ENCODE data around the gene OR14K1. TPM values are rescaled to one million over a fixed set of nuclear protein-coding genes. Genes with fewer than 3 reads are reported as not detected.
"Not testable (repeated sequence)": the region's sequence is repeated elsewhere in the genome, so short reads cannot be mapped to it uniquely, and the experiment has no call there.

OR14K1 gene
- total and polyA plus RNA-seq, 7 donors: 0.99 TPM; not detected in 6

DNA sequence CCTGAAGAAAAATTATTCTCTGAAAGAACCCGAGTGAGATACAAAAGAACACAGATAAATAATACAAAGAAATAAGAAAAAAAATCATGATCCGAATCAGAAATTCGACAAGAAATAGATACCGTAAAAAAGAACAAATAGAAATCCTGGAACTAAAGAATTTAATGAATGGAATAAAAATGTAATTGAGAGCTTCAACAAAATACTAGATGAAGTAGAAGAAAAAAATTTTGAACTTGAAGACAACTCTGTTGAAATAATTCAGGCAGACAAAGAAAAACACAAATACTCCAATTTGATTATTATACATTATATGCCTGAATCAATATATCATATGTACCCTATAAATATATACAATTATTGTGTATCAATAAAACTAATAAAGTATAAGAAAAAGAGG is 17.2 kb upstream of the OR14K1 start:
- DNase-seq: no peak
- Histone ChIP-seq H3K36me3 (no peaks in the 10 kb centered on the region), H3K27ac (no peak overlapping the region), H3K4me3 (no peak overlapping the region), H3K9me3 (peaks cover 0 to 6% (median 0%) of the 10 kb centered on the region in 4 donors), H3K27me3 (no peaks in the 10 kb centered on the region), H3K4me1 (no peaks in the 10 kb centered on the region)
- TF ChIP-seq POLR2A (IDR thresholded peaks at IDR 0.05) (no peak), CTCF (IDR thresholded peaks at IDR 0.05) (no peak), EP300 (IDR thresholded peaks at IDR 0.05) (no peak), POLR2AphosphoS5 (IDR thresholded peaks at IDR 0.05) (no peak)
- 93% methylated on average over 4 of the region's 4 CpGs for WGBS, 2 donors
- intact Hi-C loops (cut with DNase I): no loop called here

DNA sequence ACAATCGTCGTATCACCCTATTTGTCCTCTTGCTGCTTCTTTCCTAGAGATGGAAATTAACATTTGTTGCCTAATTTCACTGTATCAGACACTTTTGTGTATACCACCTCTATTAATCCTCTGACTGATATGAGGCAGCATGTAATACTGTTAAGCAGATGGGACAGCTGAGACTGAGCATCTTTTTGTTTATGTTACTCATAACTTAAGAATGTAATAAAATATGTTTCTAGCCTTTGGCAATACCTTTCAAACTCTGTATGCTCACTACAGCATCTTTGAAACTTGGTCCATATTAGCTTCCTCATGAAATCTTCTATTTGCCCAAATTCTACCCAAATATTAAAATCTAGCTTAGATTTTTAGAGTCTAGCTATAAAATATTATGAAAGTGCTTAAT is 2.3 kb downstream of the OR14K1 start:
- TF ChIP-seq POLR2AphosphoS5 (IDR thresholded peaks at IDR 0.05): no peak
- TF ChIP-seq EP300 (IDR thresholded peaks at IDR 0.05): no peak
- no peak for TF ChIP-seq CTCF (IDR thresholded peaks at IDR 0.05)
- TF ChIP-seq POLR2A (IDR thresholded peaks at IDR 0.05): no peak
- no peaks in the 10 kb centered on the region for H3K4me1 ChIP-seq
- WGBS, 2 donors: 91 to 92% methylated on average over 2 of the region's 2 CpGs
- DNase-seq: no peak
- no peak overlapping the region for H3K27ac ChIP-seq
- H3K9me3 ChIP-seq: peaks cover 0 to 3% (median 0%) of the 10 kb centered on the region in 4 donors
- no peaks in the 10 kb centered on the region for H3K36me3 ChIP-seq
- H3K27me3 ChIP-seq: no peaks in the 10 kb centered on the region
- no peak overlapping the region for H3K4me3 ChIP-seq
- intact Hi-C loops (cut with DNase I): no loop called here

GRCh38 chr1:247741756-247742155 is 3.3 kb downstream of the OR14K1 start:
- DNase-seq: no peak
- Histone ChIP-seq H3K27ac (no peak overlapping the region), H3K4me3 (no peak overlapping the region), H3K4me1 (no peaks in the 10 kb centered on the region), H3K27me3 (no peaks in the 10 kb centered on the region), H3K36me3 (no peaks in the 10 kb centered on the region), H3K9me3 (peaks cover 0 to 3% (median 0%) of the 10 kb centered on the region in 4 donors)
- 83 to 85% methylated on average over 5 of the region's 5 CpGs for WGBS, 2 donors
- intact Hi-C loops (cut with DNase I): no loop called here
- TF ChIP-seq POLR2AphosphoS5 (IDR thresholded peaks at IDR 0.05): no peak
- TF ChIP-seq CTCF (IDR thresholded peaks at IDR 0.05): no peak
- no peak for TF ChIP-seq POLR2A (IDR thresholded peaks at IDR 0.05)
- no peak for TF ChIP-seq EP300 (IDR thresholded peaks at IDR 0.05)

DNA sequence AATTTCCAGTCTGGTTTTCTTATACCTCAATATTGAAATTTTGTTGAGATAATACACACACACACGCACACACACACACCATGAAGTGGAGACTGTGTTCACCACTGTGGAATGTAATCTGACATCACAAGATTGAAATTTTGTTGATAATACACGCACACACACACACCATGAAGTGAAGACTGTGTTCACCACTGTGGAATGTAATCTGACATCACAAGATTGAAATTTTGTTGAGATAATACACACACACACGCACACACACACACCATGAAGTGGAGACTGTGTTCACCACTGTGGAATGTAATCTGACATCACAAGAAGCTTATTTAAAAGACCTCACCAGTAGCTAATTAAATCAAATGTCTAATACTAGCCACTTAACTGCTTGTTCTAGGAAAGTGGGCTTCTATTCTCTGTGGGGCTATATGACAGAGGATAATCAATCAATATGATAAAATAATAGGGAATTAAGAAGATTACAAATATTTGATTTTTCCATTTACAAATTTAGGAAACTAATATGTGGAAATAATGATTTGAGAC is 3.9 kb downstream of the OR14K1 start:
- 72 to 75% methylated on average over 3 of the region's 3 CpGs for whole genome bisulfite sequencing, 2 donors
- intact Hi-C loops (cut with DNase I); H3K4me1 ChIP-seq; H3K4me3 ChIP-seq; H3K36me3 ChIP-seq; H3K27ac ChIP-seq; DNase-seq; H3K27me3 ChIP-seq; H3K9me3 ChIP-seq: not testable (repeated sequence)

DNA sequence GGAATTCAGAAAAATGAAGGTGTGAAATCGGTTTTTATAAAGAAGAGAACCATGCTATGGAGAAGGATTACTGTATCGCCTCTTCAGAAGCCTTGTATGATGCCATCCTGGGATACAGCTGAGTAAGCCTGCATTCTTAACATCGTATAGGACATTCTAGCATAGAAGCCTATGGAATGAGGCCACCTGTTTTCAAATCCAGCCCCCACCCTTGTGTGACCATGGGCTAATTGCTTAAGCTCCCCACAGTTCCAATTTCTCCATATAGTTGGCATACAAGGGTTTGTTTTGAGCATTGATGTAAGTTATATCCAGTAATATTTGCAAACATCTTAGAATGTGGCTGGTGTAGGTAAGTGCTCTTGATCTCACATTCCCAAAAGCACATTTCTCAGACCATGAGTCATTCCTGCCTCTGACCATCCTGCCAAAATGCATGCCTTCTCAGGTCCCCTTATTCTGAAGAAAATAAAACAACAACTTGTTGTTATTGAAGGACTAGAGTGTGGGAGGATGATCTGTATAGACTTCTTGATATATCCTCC is 8.0 kb downstream of the OR14K1 start:
- 79 to 84% methylated on average over 3 of the region's 3 CpGs for WGBS, 2 donors
- TF ChIP-seq POLR2A (IDR thresholded peaks at IDR 0.05) (no peak), EP300 (IDR thresholded peaks at IDR 0.05) (no peak), CTCF (IDR thresholded peaks at IDR 0.05) (no peak), POLR2AphosphoS5 (IDR thresholded peaks at IDR 0.05) (no peak)
- Histone ChIP-seq H3K4me1 (no peaks in the 10 kb centered on the region), H3K36me3 (no peaks in the 10 kb centered on the region), H3K4me3 (no peak overlapping the region), H3K27me3 (no peaks in the 10 kb centered on the region), H3K27ac (no peak overlapping the region), H3K9me3 (peaks cover 0 to 3% (median 0%) of the 10 kb centered on the region in 4 donors)
- intact Hi-C loops (cut with DNase I): no loop called here
- no peak for DNase-seq

Measured in sigmoid colon (tissue), 7 donors.